IMR-90 (cell line): Measurements from ENCODE around the gene DNM3. TPM values are rescaled to one million over a fixed set of nuclear protein-coding genes. Genes with fewer than 3 reads are reported as not detected.

Experiments
- ATAC-seq: fragments of 200-7000 bp; cut with Tn5 transposase; 2 replicates; pipeline ENCODE4 v1.9.1; 2020; ENCODE audit warnings: low read depth, mild to moderate bottlenecking, moderate library complexity
- BruUV-seq: library from RNA; stranded (reverse); fragments of 400-500 nt; replicated peaks from 2 replicates; lab custom pipeline; 2021; lab: Mats Ljungman, UMichigan
- CTCF ChIA-PET: fragments of 300-600 bp; formaldehyde crosslinking; extraction: SDS; loops from one replicate; lab custom pipeline; 2021; ENCODE audit warnings: antibody characterized with exemption; lab: Yijun Ruan, JAX
- POLR2A ChIA-PET: fragments of 300-600 bp; sonication (Branson Sonifier 250); formaldehyde crosslinking; loops from one replicate; lab custom pipeline; 2022; ENCODE audit warnings: antibody characterized with exemption; ENCODE audit not compliant: unreplicated experiment; lab: Charles Lee
- DNase-seq: peaks from one replicate; pipeline ENCODE4 v3.0.0; 2013
- H2AFZ ChIP-seq: replicated peaks from 2 replicates; pipeline ENCODE3; 2013; ENCODE audit warnings: low read length, mild to moderate bottlenecking; ENCODE audit not compliant: poor library complexity
- H2AK5ac ChIP-seq: 2 replicates; pipeline ENCODE4 v1.6.1; 2013; ENCODE audit warnings: low read depth, low read length, inconsistent platforms
- H2AK9ac ChIP-seq: replicated peaks from 2 replicates; pipeline ENCODE3; 2013; ENCODE audit warnings: mild to moderate bottlenecking, low read depth, low read length, moderate library complexity; ENCODE audit not compliant: poor library complexity
- H2BK120ac ChIP-seq: 2 replicates; pipeline ENCODE4 v1.6.1; 2013; ENCODE audit warnings: low read depth, low read length, inconsistent platforms
- H2BK15ac ChIP-seq: 3 replicates; pipeline ENCODE4 v1.6.1; 2013; ENCODE audit warnings: low read depth, low read length, inconsistent platforms
- H2BK20ac ChIP-seq: 2 replicates; pipeline ENCODE4 v1.6.1; 2013; ENCODE audit warnings: low read depth, mild to moderate bottlenecking, inconsistent platforms, low read length, moderate library complexity
- H2BK5ac ChIP-seq: 2 replicates; pipeline ENCODE4 v1.6.1; 2013; ENCODE audit warnings: mild to moderate bottlenecking, low read depth, low read length, inconsistent platforms; ENCODE audit not compliant: poor library complexity, severe bottlenecking
- H3K14ac ChIP-seq: replicated peaks from 2 replicates; pipeline ENCODE4 v1.6.1; 2013; ENCODE audit warnings: low read depth, low read length, inconsistent platforms
- H3K18ac ChIP-seq: 2 replicates; pipeline ENCODE4 v1.6.1; 2013; ENCODE audit warnings: low read depth, low read length, control low read depth
- H3K23ac ChIP-seq: 2 replicates; pipeline ENCODE4 v1.6.1; 2013; ENCODE audit warnings: low read depth, low read length, inconsistent platforms
- H3K27ac ChIP-seq: 2 replicates; pipeline ENCODE4 v1.5.1; 2013; ENCODE audit warnings: mild to moderate bottlenecking, control low read depth, low read length; ENCODE audit not compliant: insufficient read depth
- H3K27me3 ChIP-seq: 2 replicates; pipeline ENCODE4 v1.6.1; 2013; ENCODE audit warnings: low read length; ENCODE audit not compliant: control insufficient read depth, insufficient read depth
- H3K36me3 ChIP-seq: 2 replicates; pipeline ENCODE4 v1.6.1; 2013; ENCODE audit warnings: low read length, mixed read lengths; ENCODE audit not compliant: control insufficient read depth, insufficient read depth
- H3K4ac ChIP-seq: 2 replicates; pipeline ENCODE4 v1.6.1; 2013; ENCODE audit warnings: low read depth, low read length, inconsistent platforms
- H3K4me1 ChIP-seq: 2 replicates; pipeline ENCODE4 v1.6.1; 2013; ENCODE audit warnings: low read length, mixed read lengths; ENCODE audit not compliant: control insufficient read depth, insufficient read depth
- H3K4me2 ChIP-seq: 2 replicates; pipeline ENCODE4 v1.6.1; 2013; ENCODE audit warnings: low read depth, mild to moderate bottlenecking, control low read depth, low read length, moderate library complexity
- H3K4me3 ChIP-seq: 2 replicates; pipeline ENCODE4 v1.5.1; 2013; ENCODE audit warnings: low read depth, mild to moderate bottlenecking, control low read depth, low read length, moderate library complexity; ENCODE audit not compliant: insufficient read depth
- H3K56ac ChIP-seq: 2 replicates; pipeline ENCODE4 v1.6.1; 2013; ENCODE audit warnings: low read length, inconsistent platforms; ENCODE audit not compliant: insufficient read depth; ENCODE audit errors: extremely low read depth
- H3K79me1 ChIP-seq, 2 experiments: 2 replicates each; pipeline ENCODE4 v1.6.1; 2013; ENCODE audit warnings: low read length in 2 of 2, inconsistent platforms in 1 of 2, low read depth in 1 of 2
- H3K9ac ChIP-seq: 2 replicates; pipeline ENCODE4 v1.6.1; 2013; ENCODE audit warnings: low read depth, low read length, control low read depth
- H3K9me1 ChIP-seq: 2 replicates; pipeline ENCODE4 v1.6.1; 2013; ENCODE audit warnings: low read length, inconsistent platforms; ENCODE audit not compliant: insufficient read depth
- H3K9me3 ChIP-seq: 2 replicates; pipeline ENCODE4 v1.6.1; 2013; ENCODE audit warnings: low read length; ENCODE audit not compliant: control insufficient read depth, insufficient read depth
- H4K20me1 ChIP-seq: 2 replicates; pipeline ENCODE4 v1.6.1; 2013; ENCODE audit warnings: low read length, inconsistent platforms; ENCODE audit not compliant: insufficient read depth
- H4K5ac ChIP-seq: 2 replicates; pipeline ENCODE4 v1.6.1; 2013; ENCODE audit warnings: mild to moderate bottlenecking, low read depth, low read length, control low read depth
- H4K8ac ChIP-seq, 2 experiments: 2 replicates each; pipeline ENCODE4 v1.6.1; 2013; ENCODE audit warnings: low read depth in 2 of 2, low read length in 2 of 2, control low read depth in 1 of 2, inconsistent platforms in 1 of 2
- H4K91ac ChIP-seq: 2 replicates; pipeline ENCODE4 v1.6.1; 2013; ENCODE audit warnings: low read depth, low read length, inconsistent platforms; ENCODE audit not compliant: insufficient read depth
- CHD1 ChIP-seq: IDR thresholded peaks from 2 replicates; pipeline ENCODE4 v1.6.1; 2012; ENCODE audit warnings: low read depth, low read length, improper control_type of control experiment
- WGBS, 2 experiments: methylation state at CpG; one replicate each; pipeline versions ENCODE4 v1.1.5 to v1.1.7; 2013; ENCODE audit warnings: missing lambda C conversion rate in 2 of 2; ENCODE audit not compliant: insufficient read length in 1 of 2; ENCODE audit errors: extremely low coverage in 2 of 2; 5-methylcytosine and 5-hydroxymethylcytosine counted together
- dilution Hi-C: fragments of 300-500 bp; cut with HindIII; formaldehyde crosslinking; loops from one replicate; pipeline ENCODE4 v1.14.3; 2018; ENCODE audit warnings: low sequenced_read_pairs; ENCODE audit not compliant: unreplicated experiment
- in situ Hi-C: fragments of 300-500 bp; cut with MboI; formaldehyde crosslinking; loops from 3 replicates; pipeline ENCODE4 v1.14.3; 2019; ENCODE audit warnings: low sequenced_read_pairs, inconsistent platforms, mixed read lengths
- intact Hi-C: fragments of 100-400 bp; cut with micrococcal nuclease; formaldehyde crosslinking; loops from 2 replicates; pipeline ENCODE4 v1.10.0; 2022
- polyA plus RNA-seq, 3 experiments: library from polyadenylated mRNA; depleted of rRNA; stranded (reverse); fragments of >200 nt; gene quantifications; 2 replicates each; pipeline ENCODE4 v1.2.3, GENCODE V29; 2012; ENCODE audit warnings: low replicate concordance in 1 of 3
- total RNA-seq: library from RNA; depleted of rRNA; stranded (reverse); fragments of >200 nt; gene quantifications from 2 replicates; pipeline ENCODE4 v1.2.3, GENCODE V29; 2012

DNM3 gene
- total and polyA plus RNA-seq, 2 of the 4 experiments (the other 2 are of a cell fraction), result 0.36 TPM

DNA sequence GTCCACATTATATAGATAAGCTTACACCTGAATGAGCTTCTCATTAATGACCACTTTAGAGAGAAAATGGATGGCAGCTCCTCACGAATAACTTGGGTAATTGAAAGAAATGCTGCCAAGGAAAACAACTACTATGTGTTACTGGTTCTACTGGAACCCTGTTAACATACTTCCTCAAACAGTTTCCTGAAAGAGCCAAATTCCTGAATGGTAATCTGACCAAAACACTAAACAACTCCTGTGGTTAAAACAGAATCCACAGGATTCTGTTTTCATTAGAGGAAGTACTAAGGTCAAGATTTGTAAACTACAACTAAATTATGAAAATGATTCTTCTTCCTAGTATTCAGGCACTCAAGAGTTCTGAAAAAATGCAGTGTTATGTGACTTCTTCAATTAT lies 107.2 kb downstream of the DNM3 start:
- Histone ChIP-seq H3K9ac (no peak overlapping the region), H2AK9ac (no peak overlapping the region), H4K8ac (no peak overlapping the region), H2AFZ (no peak overlapping the region), H4K91ac (no peak overlapping the region), H3K4me1 (no peaks in the 10 kb centered on the region), H2BK20ac (no peak overlapping the region), H3K4ac (no peak overlapping the region), H4K20me1 (no peaks in the 10 kb centered on the region), H3K14ac (no peak overlapping the region), H3K9me1 (no peaks in the 10 kb centered on the region), H3K4me2 (no peak overlapping the region), H2BK5ac (no peak overlapping the region), H3K36me3 (no peaks in the 10 kb centered on the region), H3K27me3 (peaks cover 2% of the 10 kb centered on the region; the same call in 1 of the 2 replicates), H3K79me1 (no peaks in the 10 kb centered on the region), H3K9me3 (no peaks in the 10 kb centered on the region), H2AK5ac (no peak overlapping the region), H3K4me3 (no peak overlapping the region), H3K27ac (no peak overlapping the region), H2BK120ac (no peak overlapping the region), H2BK15ac (no peak overlapping the region), H3K56ac (no peak overlapping the region), H3K23ac (no peak overlapping the region), H3K18ac (no peak overlapping the region), H4K5ac (no peak overlapping the region)
- intact Hi-C loops (no loop called here), dilution Hi-C loops (no loop called here), in situ Hi-C loops (no loop called here)
- TF ChIP-seq CHD1, result no peak
- CTCF ChIA-PET, result no interaction called here
- ATAC-seq, result peak; percentile 46
- no CpG with 5 or more reads among the region's 1 CpG for WGBS, 2 experiments
- DNase-seq, result peak; percentile 5
- POLR2A ChIA-PET, result no interaction called here
- BruUV-seq, result no TSS peak
